Skeletal muscle tissue (tissue), 4 donors: ENCODE measurements around the gene MAGED2. TPM values are rescaled to one million over a fixed set of nuclear protein-coding genes. Genes with fewer than 3 reads are reported as not detected.
"Not testable (repeated sequence)": the region's sequence is repeated elsewhere in the genome, so short reads cannot be mapped to it uniquely, and the experiment has no call there.

Source experiments
- H3K27ac ChIP-seq: one replicate; pipeline ENCODE4 v1.7.0; 2013; ENCODE audit warnings: mild to moderate bottlenecking, low read depth, low read length, inconsistent platforms
- H3K27me3 ChIP-seq, 3 donors: one replicate each; pipeline ENCODE4 v1.7.0; 2013; ENCODE audit warnings: low read length in 3 of 3; ENCODE audit not compliant: control insufficient read depth in 3 of 3, insufficient read depth in 3 of 3
- H3K36me3 ChIP-seq, 3 donors: one replicate each; pipeline ENCODE4 v1.7.0; 2013; ENCODE audit warnings: low read length in 3 of 3; ENCODE audit not compliant: control insufficient read depth in 3 of 3, insufficient read depth in 3 of 3
- H3K4me1 ChIP-seq, 3 donors: one replicate each; pipeline ENCODE4 v1.7.0; 2013; ENCODE audit warnings: low read length in 3 of 3, mild to moderate bottlenecking in 3 of 3; ENCODE audit not compliant: control insufficient read depth in 3 of 3, insufficient read depth in 3 of 3
- H3K4me3 ChIP-seq, 3 donors: one replicate each; pipeline ENCODE4 v1.7.0; 2013; ENCODE audit warnings: low read length in 3 of 3
- H3K9ac ChIP-seq, 3 donors: one replicate each; pipeline ENCODE4 v1.7.0; 2013; ENCODE audit warnings: low read length in 3 of 3, mild to moderate bottlenecking in 3 of 3, moderate library complexity in 2 of 3, low read depth in 1 of 3
- H3K9me3 ChIP-seq, 3 donors: one replicate each; pipeline ENCODE4 v1.7.0; 2013; ENCODE audit warnings: low read length in 3 of 3; ENCODE audit not compliant: control insufficient read depth in 3 of 3
- total RNA-seq: library from RNA; depleted of rRNA; stranded (reverse); fragments of >200 nt; gene quantifications from one replicate; pipeline ENCODE4 v1.2.3, GENCODE V29; 2014
- donor health status: Osteomylitis.

Gene MAGED2, protein sequence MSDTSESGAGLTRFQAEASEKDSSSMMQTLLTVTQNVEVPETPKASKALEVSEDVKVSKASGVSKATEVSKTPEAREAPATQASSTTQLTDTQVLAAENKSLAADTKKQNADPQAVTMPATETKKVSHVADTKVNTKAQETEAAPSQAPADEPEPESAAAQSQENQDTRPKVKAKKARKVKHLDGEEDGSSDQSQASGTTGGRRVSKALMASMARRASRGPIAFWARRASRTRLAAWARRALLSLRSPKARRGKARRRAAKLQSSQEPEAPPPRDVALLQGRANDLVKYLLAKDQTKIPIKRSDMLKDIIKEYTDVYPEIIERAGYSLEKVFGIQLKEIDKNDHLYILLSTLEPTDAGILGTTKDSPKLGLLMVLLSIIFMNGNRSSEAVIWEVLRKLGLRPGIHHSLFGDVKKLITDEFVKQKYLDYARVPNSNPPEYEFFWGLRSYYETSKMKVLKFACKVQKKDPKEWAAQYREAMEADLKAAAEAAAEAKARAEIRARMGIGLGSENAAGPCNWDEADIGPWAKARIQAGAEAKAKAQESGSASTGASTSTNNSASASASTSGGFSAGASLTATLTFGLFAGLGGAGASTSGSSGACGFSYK
- 694 TPM for total RNA-seq

DNA sequence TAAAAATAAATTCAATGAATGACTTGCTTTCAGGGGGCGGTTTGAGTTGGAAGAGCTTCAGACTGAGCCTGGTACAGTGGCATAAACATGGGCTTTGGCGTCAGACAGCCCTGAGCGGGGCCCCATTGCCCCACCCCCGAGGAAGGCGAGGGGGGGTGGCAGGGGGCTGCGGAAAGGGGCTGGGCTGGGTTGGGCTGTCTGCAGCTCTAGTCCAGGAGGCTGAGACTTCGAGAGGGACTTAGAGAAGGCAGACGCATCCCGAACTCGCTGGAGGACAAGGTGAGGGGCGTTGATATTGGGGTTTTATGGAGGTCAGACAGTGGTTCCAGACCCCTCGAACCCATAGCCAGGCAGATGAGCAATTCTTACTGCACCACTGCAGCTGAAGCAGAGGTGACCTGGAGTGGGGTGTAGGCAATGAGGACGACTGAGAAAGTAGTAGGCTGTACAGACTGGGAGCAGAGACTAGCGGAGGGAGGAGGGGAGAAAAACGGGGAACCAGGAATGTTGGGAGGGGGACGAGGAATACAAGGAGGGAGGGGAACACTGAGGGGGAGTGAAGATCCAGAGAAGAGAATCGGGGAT, at the start of gene MAGED2:
TSS of gene MAGED2 (plus strand) at position 222 of the 585 bp plus-strand sequence. CDS start 1,587 bp downstream, outside the sequence.
- peaks cover 25 to 29% (median 27%) of the 10 kb centered on the region in 3 donors for H3K36me3 ChIP-seq
- no peaks in the 10 kb centered on the region for H3K9me3 ChIP-seq
- H3K27me3 ChIP-seq = no peaks in the 10 kb centered on the region
- H3K4me3 ChIP-seq = peak within 1 kb of the TSS; percentile 74 to 86 (median 81)
- H3K4me1 ChIP-seq = peaks cover 11 to 16% (median 16%) of the 10 kb centered on the region in 3 donors
- peak within 1 kb of the TSS; percentile 90 for H3K27ac ChIP-seq
- peak within 1 kb of the TSS; percentile 81 to 85 (median 84) for H3K9ac ChIP-seq

DNA sequence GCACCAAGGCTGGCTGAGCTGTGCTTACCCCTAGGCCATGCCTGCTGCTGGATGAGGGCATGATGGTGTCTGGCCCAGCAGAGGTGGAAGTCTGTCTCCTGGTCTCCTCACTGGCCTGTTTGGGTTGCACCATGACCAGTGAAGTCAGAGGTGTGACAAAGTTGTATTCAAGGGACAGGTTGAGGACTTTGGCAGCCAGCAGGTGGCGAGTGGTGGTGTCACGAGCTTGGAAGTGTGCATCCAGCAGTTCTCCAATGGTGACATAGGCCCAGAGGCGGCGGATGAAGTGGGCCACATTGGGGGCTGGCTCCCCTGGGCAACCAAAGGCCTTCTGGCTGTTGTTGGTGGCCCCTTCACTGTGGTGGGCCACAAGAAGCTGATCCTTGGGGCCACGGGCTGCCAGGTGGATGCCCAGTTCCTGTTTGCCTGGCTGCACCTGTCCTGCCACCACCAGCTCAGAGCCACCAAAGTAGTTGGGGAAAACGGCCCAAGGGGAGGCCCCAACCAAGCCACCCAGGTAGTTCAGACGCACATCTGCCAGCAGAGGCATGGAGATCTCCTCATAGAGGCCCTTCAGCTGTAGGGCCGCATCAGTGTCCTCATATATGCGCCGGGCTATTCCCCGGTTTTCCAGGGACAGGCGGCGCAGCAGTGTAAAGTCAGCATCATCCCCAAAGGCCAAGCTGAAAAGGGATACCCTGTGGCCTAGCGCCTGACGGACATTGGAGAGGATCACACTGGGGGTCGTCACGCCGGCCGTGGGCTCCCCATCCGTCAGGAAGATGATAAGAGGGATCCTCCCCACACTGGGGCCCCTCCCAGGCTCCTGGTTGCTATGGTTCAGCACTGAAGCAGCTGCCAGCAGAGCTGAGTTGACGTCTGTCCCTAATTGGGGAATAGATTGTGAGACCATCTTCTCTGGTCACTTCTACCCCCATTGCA, 49.2 kb upstream of the MAGED2 start:
- Histone ChIP-seq H3K36me3 (no peaks in the 10 kb centered on the region), H3K9me3 (no peaks in the 10 kb centered on the region), H3K27me3 (no peaks in the 10 kb centered on the region), H3K4me1 (peaks cover 16 to 46% (median 35%) of the 10 kb centered on the region in 3 donors), H3K9ac (no peak overlapping the region), H3K4me3 (no peak overlapping the region), H3K27ac (no peak overlapping the region)

DNA sequence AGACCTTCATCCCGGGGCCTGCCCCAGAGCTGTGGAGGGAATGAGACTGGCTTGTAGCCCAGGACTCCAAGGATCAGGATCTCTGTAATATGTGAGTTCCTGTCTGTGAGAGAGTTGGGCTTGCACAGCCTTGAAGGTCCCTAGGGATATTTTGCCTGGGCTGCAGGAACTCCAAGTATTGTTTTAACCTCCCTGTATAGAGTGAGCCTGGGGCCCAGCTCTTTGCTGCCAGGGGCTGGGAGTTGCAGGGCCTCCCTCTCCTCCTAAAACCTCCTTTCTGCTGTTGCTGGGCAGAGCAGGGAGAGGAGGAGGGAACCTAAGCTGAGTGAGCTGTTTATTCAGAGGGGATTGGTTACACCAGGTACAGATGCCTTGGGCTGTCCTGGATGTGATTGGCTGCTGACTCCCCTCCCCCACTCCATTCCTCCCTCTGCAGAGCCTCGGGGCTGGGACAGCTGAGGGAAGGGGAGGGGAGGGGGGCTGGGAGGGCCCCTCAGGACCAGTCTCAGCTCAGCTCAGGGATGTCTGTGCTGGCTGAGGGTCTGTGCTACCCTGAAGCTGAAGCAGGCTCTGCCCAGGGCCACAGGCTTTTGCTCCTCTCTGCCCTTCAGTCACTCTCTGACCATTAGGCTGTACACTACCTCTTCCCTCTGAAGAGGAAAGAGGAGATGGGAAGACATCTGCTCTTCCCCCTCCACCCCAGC, 33.0 kb upstream of the MAGED2 start:
- H3K4me1 ChIP-seq = peaks cover 6 to 18% (median 8%) of the 10 kb centered on the region in 3 donors
- H3K27ac ChIP-seq, H3K4me3 ChIP-seq, H3K9ac ChIP-seq, H3K36me3 ChIP-seq, H3K9me3 ChIP-seq, H3K27me3 ChIP-seq: not testable (repeated sequence)

DNA sequence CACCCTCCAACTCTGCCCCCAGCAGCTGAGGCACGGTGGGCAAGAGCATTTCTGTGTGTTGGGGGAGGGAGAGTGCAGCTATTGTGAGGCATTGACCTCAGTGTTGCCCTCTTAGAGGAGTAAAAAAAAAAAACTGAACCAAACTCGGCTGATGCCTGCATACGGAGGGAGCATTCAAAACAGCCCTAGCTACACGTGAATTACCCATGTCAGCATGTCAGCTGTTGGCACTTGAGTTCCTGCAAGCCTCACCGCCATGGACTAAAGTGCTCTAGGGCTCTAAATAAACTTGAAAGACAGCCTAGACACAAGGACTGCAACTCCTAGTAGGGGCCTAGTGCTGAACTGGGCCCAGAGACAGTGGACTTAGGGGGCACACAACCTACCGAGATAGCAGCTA, 31.5 kb upstream of the MAGED2 start:
- Histone ChIP-seq H3K27ac (no peak overlapping the region), H3K27me3 (no peaks in the 10 kb centered on the region), H3K4me1 (peaks cover 6 to 18% (median 8%) of the 10 kb centered on the region in 3 donors), H3K9me3 (no peaks in the 10 kb centered on the region), H3K9ac (no peak overlapping the region), H3K36me3 (no peaks in the 10 kb centered on the region), H3K4me3 (no peak overlapping the region)

DNA sequence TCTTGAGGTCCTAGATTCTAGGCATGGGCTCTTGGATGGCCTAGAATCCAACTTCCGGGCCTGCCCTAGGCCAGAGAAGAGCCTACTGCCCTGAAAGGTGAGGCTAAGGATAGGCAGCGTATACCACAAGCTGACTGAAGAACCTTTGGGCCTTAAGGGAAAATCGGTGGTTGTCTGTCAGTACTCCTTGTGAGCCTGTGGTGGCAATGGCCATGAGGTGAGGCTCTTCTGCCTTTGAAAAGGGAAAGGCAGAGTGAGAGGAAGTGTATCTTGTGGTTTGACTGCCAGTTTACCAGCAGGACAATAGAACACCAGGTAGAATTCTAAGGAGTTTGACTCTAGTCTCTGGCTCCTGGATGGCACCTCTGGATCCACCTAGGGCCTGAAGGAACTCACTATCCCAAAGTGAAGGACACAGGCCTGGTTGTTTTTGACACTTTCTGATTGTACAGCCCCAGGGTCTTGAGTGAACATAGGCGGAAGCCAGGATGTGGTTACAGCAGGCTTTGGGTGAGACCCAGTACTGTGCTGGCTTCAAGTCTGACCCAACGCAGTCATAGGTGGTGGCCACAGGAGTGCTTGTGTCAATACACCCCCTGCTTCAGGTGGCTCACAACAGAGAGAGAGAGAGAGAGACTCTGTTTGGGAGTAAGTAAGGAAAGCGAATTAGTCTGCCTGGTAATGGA, 30.4 kb upstream of the MAGED2 start:
- Histone ChIP-seq H3K9me3 (no peaks in the 10 kb centered on the region), H3K4me1 (peaks cover 6 to 18% (median 8%) of the 10 kb centered on the region in 3 donors), H3K9ac (no peak overlapping the region), H3K27ac (no peak overlapping the region), H3K4me3 (no peak overlapping the region), H3K27me3 (no peaks in the 10 kb centered on the region), H3K36me3 (no peaks in the 10 kb centered on the region)

DNA sequence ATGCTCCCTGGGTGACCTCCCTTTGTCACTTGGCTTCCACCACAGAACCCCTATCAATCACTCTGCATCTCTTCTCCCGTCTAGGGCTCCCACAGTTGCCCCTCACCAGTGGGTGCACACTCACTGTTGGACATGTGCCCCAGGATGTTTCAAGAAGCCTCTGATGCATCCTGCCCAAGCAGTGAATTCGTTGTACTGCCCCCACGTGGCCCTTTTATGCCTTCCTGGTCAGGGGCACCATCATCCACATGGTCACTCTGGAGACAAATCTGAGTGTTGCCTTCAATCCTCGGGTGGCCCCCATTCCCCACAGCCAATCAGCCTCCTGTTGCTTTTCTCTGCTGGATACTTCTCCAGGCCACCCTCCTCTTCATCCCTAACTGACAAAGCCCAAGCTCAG, 21.6 kb upstream of the MAGED2 start:
- Histone ChIP-seq H3K36me3 (no peaks in the 10 kb centered on the region), H3K27ac (no peak overlapping the region), H3K27me3 (no peaks in the 10 kb centered on the region), H3K4me3 (no peak overlapping the region), H3K9me3 (peaks cover 0 to 2% (median 0%) of the 10 kb centered on the region in 3 donors), H3K4me1 (peaks cover 0 to 4% (median 3%) of the 10 kb centered on the region in 3 donors), H3K9ac (no peak overlapping the region)

DNA sequence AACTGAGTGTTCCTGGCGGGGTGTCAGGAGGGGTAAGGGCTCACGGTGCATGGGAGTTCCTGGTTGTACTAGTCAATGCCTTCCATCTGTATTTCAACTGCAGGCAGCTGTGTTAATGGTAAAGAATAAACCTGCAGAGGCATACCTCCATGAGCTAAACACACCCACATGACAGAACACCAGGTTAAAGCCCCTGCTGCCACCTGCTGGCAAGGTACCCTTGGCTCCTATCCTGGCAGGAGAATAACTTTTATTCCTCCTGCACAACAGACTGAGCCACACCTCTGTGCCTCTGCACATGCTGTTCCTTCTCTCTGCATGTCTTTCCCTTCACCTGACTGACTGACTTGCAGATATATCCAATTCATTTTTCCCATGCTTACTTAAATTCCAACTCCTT, 20.6 kb upstream of the MAGED2 start:
- Histone ChIP-seq H3K27me3 (no peaks in the 10 kb centered on the region), H3K9me3 (peaks cover 0 to 2% (median 0%) of the 10 kb centered on the region in 3 donors), H3K4me3 (no peak overlapping the region), H3K36me3 (no peaks in the 10 kb centered on the region), H3K27ac (no peak overlapping the region), H3K4me1 (peaks cover 0 to 4% (median 3%) of the 10 kb centered on the region in 3 donors), H3K9ac (no peak overlapping the region)

DNA sequence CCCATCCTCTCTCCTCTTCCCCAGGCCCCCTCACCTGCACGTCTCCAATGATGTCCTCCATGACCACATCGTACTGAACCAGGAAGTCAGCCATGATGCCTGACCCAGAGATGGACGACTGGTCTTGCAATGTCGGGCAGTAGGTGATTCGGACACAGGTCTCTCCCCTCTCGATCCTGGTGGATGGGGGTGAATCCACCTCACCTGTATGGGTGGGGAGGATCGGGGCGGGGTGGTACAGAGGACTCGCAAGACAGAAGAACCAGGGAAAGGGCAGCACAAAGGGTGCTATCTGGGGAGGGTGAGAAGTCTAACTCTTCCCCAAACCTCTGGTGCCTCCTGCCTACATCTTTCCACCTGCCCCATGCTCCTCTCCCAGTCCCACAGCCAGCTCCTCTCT, 19.1 kb upstream of the MAGED2 start:
- peaks cover 0 to 2% (median 0%) of the 10 kb centered on the region in 3 donors for H3K9me3 ChIP-seq
- no peaks in the 10 kb centered on the region for H3K36me3 ChIP-seq

DNA sequence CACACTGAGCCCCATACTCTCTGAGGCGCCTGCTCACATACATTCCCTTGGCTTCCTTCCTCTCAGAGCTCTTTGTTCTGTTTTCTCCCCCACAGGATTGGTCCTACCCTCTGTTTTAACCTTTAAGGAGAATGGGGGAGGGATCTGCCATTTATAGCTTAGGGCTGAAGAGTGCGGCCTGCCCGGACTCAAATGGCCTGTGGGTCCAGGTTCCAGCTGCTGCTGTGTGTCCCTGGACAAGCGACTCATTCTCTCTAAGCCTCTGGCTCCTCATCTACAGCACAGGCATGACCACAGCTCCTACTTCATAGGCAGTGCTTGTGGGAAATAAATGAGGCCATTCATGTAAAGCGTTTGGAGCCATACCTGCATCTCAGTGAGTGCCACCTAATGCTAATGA, 18.1 kb upstream of the MAGED2 start:
- not testable (repeated sequence) for H3K9me3 ChIP-seq, H3K4me3 ChIP-seq, H3K36me3 ChIP-seq, H3K4me1 ChIP-seq, H3K27me3 ChIP-seq, H3K9ac ChIP-seq, H3K27ac ChIP-seq

More for the DNA sequence above, 19.1 kb upstream of the MAGED2 start:
- Histone ChIP-seq H3K9ac (no peak overlapping the region), H3K4me3 (no peak overlapping the region), H3K4me1 (peaks cover 0 to 4% (median 3%) of the 10 kb centered on the region in 3 donors), H3K27ac (no peak overlapping the region), H3K27me3 (no peaks in the 10 kb centered on the region)
